Activated CD4-positive, alpha-beta T cell treated with anti-CD3 and anti-CD28 coated beads, Interleukin-2, amount 50 U/mL, for 24 hours (primary cell): Measurements from ENCODE around the gene LCA5L.
"Not testable (repeated sequence)": the region's sequence is repeated elsewhere in the genome, so short reads cannot be mapped to it uniquely, and the experiment has no call there.

Source experiments
- DNase-seq, 2 donors: peaks; one replicate each; pipeline ENCODE4 v3.0.0-alpha.2; 2020; ENCODE audit warnings: low read depth in 1 of 2, low spot score in 1 of 2

The LCA5L gene

GRCh38 chr21:39452207-39452969 is 6.8 kb upstream of the LCA5L start:
- DNase-seq = no peak

GRCh38 chr21:39451332-39452206 is 6.0 kb upstream of the LCA5L start, which contains the start of gene SH3BGR:
TSS of gene SH3BGR (plus strand) at chr21:39451970. CDS start at chr21:39452097, 127 bp downstream.
- DNase-seq = no peak

- DNase-seq = no peak
These were observed 1.7 kb upstream of the LCA5L start for GRCh38 chr21:39447264-39447663.

- DNase-seq = no peak
These were observed 977 bp downstream of the LCA5L start for GRCh38 chr21:39444421-39445180.

- DNase-seq = peak in 1 of 2 donors; percentile 29
These were observed 3.8 kb downstream of the LCA5L start for GRCh38 chr21:39441502-39442475.

GRCh38 chr21:39439232-39439631 is 6.3 kb downstream of the LCA5L start:
- DNase-seq = no peak

GRCh38 chr21:39434950-39435349 is 10.6 kb downstream of the LCA5L start:
- no peak for DNase-seq

- DNase-seq = no peak
These were observed 14.6 kb downstream of the LCA5L start for GRCh38 chr21:39430954-39431353.

GRCh38 chr21:39430457-39430856 is 15.1 kb downstream of the LCA5L start:
- DNase-seq = no peak

GRCh38 chr21:39430016-39430415 is 15.6 kb downstream of the LCA5L start:
- no peak for DNase-seq

- no peak for DNase-seq
These were observed 16.1 kb downstream of the LCA5L start for GRCh38 chr21:39429445-39429844.

- DNase-seq = no peak
These were observed 22.9 kb downstream of the LCA5L start for GRCh38 chr21:39422527-39423241.

- not testable (repeated sequence) for DNase-seq
These were observed 26.4 kb downstream of the LCA5L start for GRCh38 chr21:39419204-39419603.

GRCh38 chr21:39406065-39406464 is 39.5 kb downstream of the LCA5L start:
- no peak for DNase-seq

- DNase-seq = no peak
These were observed 45.4 kb downstream of the LCA5L start for GRCh38 chr21:39400173-39400572.

- no peak for DNase-seq
These were observed 47.8 kb downstream of the LCA5L start for GRCh38 chr21:39397646-39398385.

- DNase-seq = no peak
These were observed 52.6 kb downstream of the LCA5L start for GRCh38 chr21:39392981-39393380.

GRCh38 chr21:39390212-39390765 is 55.3 kb downstream of the LCA5L start:
- DNase-seq = no peak

GRCh38 chr21:39388811-39389155 is 56.8 kb downstream of the LCA5L start:
- no peak for DNase-seq
